WTC11 (cell line): Measurements from ENCODE around the gene SPN. TPM values are rescaled to one million over a fixed set of nuclear protein-coding genes. Genes with fewer than 3 reads are reported as not detected.

Experiments
- ATF2 ChIP-seq: sonication (generic); formaldehyde crosslinking; IDR thresholded peaks from 2 replicates; pipeline ENCODE4 v1.8.1; 2022; ENCODE audit warnings: low read depth, missing genetic modification reagents, borderline replicate concordance
- ATF6 ChIP-seq: sonication (generic); formaldehyde crosslinking; IDR thresholded peaks from 2 replicates; pipeline ENCODE4 v1.8.1; 2023; ENCODE audit warnings: mild to moderate bottlenecking, missing genetic modification reagents
- CREB1 ChIP-seq: sonication (generic); formaldehyde crosslinking; IDR thresholded peaks from 2 replicates; pipeline ENCODE4 v1.8.0; 2023; ENCODE audit warnings: mild to moderate bottlenecking, missing genetic modification reagents
- CREM ChIP-seq: sonication (generic); formaldehyde crosslinking; IDR thresholded peaks from 2 replicates; pipeline ENCODE4 v1.8.1; 2022; ENCODE audit warnings: mild to moderate bottlenecking, missing genetic modification reagents, moderate library complexity
- EMX1 ChIP-seq: fragments of 250-450 bp; sonication (Bioruptor Pico); IDR thresholded peaks from 2 replicates; pipeline ENCODE4 v1.8.0; 2021; ENCODE audit warnings: mild to moderate bottlenecking
- ERG ChIP-seq: fragments of 250-450 bp; sonication (Bioruptor Pico); IDR thresholded peaks from 2 replicates; pipeline ENCODE4 v1.8.0; 2021; ENCODE audit warnings: mild to moderate bottlenecking
- ETV6 ChIP-seq: sonication (generic); formaldehyde crosslinking; IDR thresholded peaks from 2 replicates; pipeline ENCODE4 v1.8.1; 2022; ENCODE audit warnings: mild to moderate bottlenecking, missing genetic modification reagents
- FOXK1 ChIP-seq: sonication (generic); formaldehyde crosslinking; IDR thresholded peaks from 2 replicates; pipeline ENCODE4 v1.8.0; 2022; ENCODE audit warnings: mild to moderate bottlenecking, moderate library complexity, missing genetic modification reagents
- GRHL2 ChIP-seq: fragments of 250-450 bp; sonication (Bioruptor Pico); IDR thresholded peaks from 2 replicates; pipeline ENCODE4 v1.8.0; 2022; ENCODE audit warnings: mild to moderate bottlenecking, moderate library complexity; ENCODE audit not compliant: insufficient replicate concordance, severe bottlenecking
- IRF1 ChIP-seq: sonication (generic); formaldehyde crosslinking; IDR thresholded peaks from 2 replicates; pipeline ENCODE4 v1.8.0; 2023; ENCODE audit warnings: missing genetic modification reagents
- MLX ChIP-seq: sonication (generic); formaldehyde crosslinking; IDR thresholded peaks from 2 replicates; pipeline ENCODE4 v1.8.1; 2023; ENCODE audit warnings: mild to moderate bottlenecking, missing genetic modification reagents, moderate library complexity
- MYBL2 ChIP-seq: sonication (generic); formaldehyde crosslinking; IDR thresholded peaks from 2 replicates; pipeline ENCODE4 v1.8.1; 2023; ENCODE audit warnings: mild to moderate bottlenecking, moderate library complexity, missing genetic modification reagents
- NFATC4 ChIP-seq: fragments of 250-450 bp; sonication (Bioruptor Pico); IDR thresholded peaks from 2 replicates; pipeline ENCODE4 v1.9.0; 2021; ENCODE audit warnings: mild to moderate bottlenecking
- NFYB ChIP-seq: sonication (generic); formaldehyde crosslinking; conservative IDR thresholded peaks from 2 replicates; pipeline ENCODE4 v1.8.0; 2022; ENCODE audit warnings: low read depth, missing genetic modification reagents
- TEAD1 ChIP-seq: sonication (generic); formaldehyde crosslinking; IDR thresholded peaks from 2 replicates; pipeline ENCODE4 v1.8.0; 2022; ENCODE audit warnings: mild to moderate bottlenecking, missing genetic modification reagents
- USF1 ChIP-seq: sonication (generic); formaldehyde crosslinking; IDR thresholded peaks from 2 replicates; pipeline ENCODE4 v1.8.0; 2022; ENCODE audit warnings: mild to moderate bottlenecking, missing genetic modification reagents
- ZNF138 ChIP-seq: sonication (generic); formaldehyde crosslinking; conservative IDR thresholded peaks from 2 replicates; pipeline ENCODE4 v1.8.1; 2022; ENCODE audit warnings: mild to moderate bottlenecking, moderate library complexity, missing genetic modification reagents
- ZNF317 ChIP-seq: sonication (generic); formaldehyde crosslinking; IDR thresholded peaks from 2 replicates; pipeline ENCODE4 v1.8.1; 2023; ENCODE audit warnings: low read depth, mild to moderate bottlenecking, moderate library complexity, missing genetic modification reagents, borderline replicate concordance
- ZNF423 ChIP-seq: fragments of 250-450 bp; sonication (Bioruptor Pico); IDR thresholded peaks from 2 replicates; pipeline ENCODE4 v2.1.2; 2022; ENCODE audit warnings: mild to moderate bottlenecking, moderate library complexity
- ZNF425 ChIP-seq: fragments of 250-450 bp; sonication (Bioruptor Pico); conservative IDR thresholded peaks from 2 replicates; pipeline ENCODE4 v1.9.0; 2021; ENCODE audit warnings: mild to moderate bottlenecking
- ZNF512 ChIP-seq: sonication (generic); formaldehyde crosslinking; IDR thresholded peaks from 2 replicates; pipeline ENCODE4 v1.8.1; 2022; ENCODE audit warnings: missing genetic modification reagents, borderline replicate concordance
- total RNA-seq: library from RNA; stranded (reverse); gene quantifications from 3 replicates; pipeline ENCODE4 v1.2.3, GENCODE V29; 2021

Gene SPN
- total RNA-seq, 1 experiment from 2014 or later = 2.3 TPM

- TF ChIP-seq ERG (CRISPR knock-in tag) = no peak
- TF ChIP-seq TEAD1 (CRISPR knock-in tag) = no peak
- TF ChIP-seq EMX1 (CRISPR knock-in tag) = 0 out of 2 replicates have a peak, but pooled peaks have one; percentile 41
- peak; percentile 13; the same call in 1 of the 2 replicates for TF ChIP-seq ZNF423 (CRISPR knock-in tag)
- TF ChIP-seq CREM (CRISPR knock-in tag) = no peak
- no peak for TF ChIP-seq ZNF512 (CRISPR knock-in tag)
- TF ChIP-seq ETV6 = peak; percentile 39; the same call in 1 of the 2 replicates
- TF ChIP-seq NFYB (CRISPR knock-in tag) = no peak; the same call in 1 of the 2 replicates
- TF ChIP-seq NFATC4 = no peak
- no peak for TF ChIP-seq MYBL2 (CRISPR knock-in tag)
- no peak for TF ChIP-seq ZNF425
- no peak for TF ChIP-seq CREB1 (CRISPR knock-in tag)
- no peak for TF ChIP-seq IRF1 (CRISPR knock-in tag)
- no peak for TF ChIP-seq ZNF138 (CRISPR knock-in tag)
- TF ChIP-seq ATF2 = no peak
- TF ChIP-seq ZNF317 (CRISPR knock-in tag) = no peak
- no peak for TF ChIP-seq ATF6 (CRISPR knock-in tag)
- no peak for TF ChIP-seq GRHL2 (CRISPR knock-in tag)
- no peak for TF ChIP-seq USF1
- no peak for TF ChIP-seq MLX (CRISPR knock-in tag)
- no peak; the same call in 1 of the 2 replicates for TF ChIP-seq FOXK1 (CRISPR knock-in tag)
Measured at GRCh38 chr16:29678691-29679267, 15.7 kb downstream of the SPN start, which contains the start of gene QPRT (continued).
